ENCODE measurements around the gene CCDC83. TPM values are rescaled to one million over a fixed set of nuclear protein-coding genes. Genes with fewer than 3 reads are reported as not detected.
"Not testable (repeated sequence)": the region's sequence is repeated elsewhere in the genome, so short reads cannot be mapped to it uniquely, and the experiment has no call there.

Gene CCDC83
- total RNA-seq, 4 donors from 2014 or later, result 0.21 TPM; not detected in 3

GRCh38 chr11:85829172-85829571, 26.0 kb upstream of the CCDC83 start:
- H3K36me3 ChIP-seq, result no peaks in the 10 kb centered on the region
- intact Hi-C loops (cut with DNase I; ENCODE audit: low total_unique reads), result no loop called here
- H3K27ac ChIP-seq, result peak overlapping the region in 1 of 2 donors; percentile 80
- H3K27me3 ChIP-seq, result no peaks in the 10 kb centered on the region
- peaks cover 0 to 13% of the 10 kb centered on the region in 2 donors for H3K4me1 ChIP-seq
- no peaks in the 10 kb centered on the region for H3K9me3 ChIP-seq
- DNase-seq, result no peak
- H3K4me3 ChIP-seq, result no peak overlapping the region
- TF ChIP-seq POLR2A (IDR thresholded peaks at IDR 0.05) (no peak), CTCF (IDR thresholded peaks at IDR 0.05) (no peak)

DNA sequence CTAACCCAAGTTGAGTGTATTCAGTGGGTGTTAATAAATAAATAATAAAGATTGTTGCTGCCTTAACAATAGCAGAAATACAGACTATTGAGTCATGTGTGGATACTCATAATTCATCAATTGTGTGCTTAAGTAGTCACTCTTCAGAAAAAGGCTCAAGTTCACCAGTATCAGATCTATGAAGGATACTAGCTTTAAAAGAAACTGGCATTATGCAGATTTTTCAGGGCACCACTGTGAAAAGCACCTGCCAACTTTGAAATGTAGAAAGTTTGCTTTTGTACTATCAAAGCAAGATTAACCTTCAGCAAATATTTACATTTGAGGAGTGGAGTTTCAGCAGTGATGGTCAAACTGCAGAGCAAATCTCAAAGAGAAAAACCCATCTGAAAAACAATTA, 24.1 kb upstream of the CCDC83 start:
- Histone ChIP-seq H3K36me3 (no peaks in the 10 kb centered on the region), H3K27me3 (no peaks in the 10 kb centered on the region), H3K4me1 (peaks cover 0 to 13% of the 10 kb centered on the region in 2 donors), H3K4me3 (no peak overlapping the region), H3K27ac (no peak overlapping the region), H3K9me3 (peaks cover 0 to 7% of the 10 kb centered on the region in 2 donors)
- DNase-seq, result no peak
- TF ChIP-seq CTCF (IDR thresholded peaks at IDR 0.05) (no peak), POLR2A (IDR thresholded peaks at IDR 0.05) (no peak)
- intact Hi-C loops (cut with DNase I; ENCODE audit: low total_unique reads), result no loop called here

DNA sequence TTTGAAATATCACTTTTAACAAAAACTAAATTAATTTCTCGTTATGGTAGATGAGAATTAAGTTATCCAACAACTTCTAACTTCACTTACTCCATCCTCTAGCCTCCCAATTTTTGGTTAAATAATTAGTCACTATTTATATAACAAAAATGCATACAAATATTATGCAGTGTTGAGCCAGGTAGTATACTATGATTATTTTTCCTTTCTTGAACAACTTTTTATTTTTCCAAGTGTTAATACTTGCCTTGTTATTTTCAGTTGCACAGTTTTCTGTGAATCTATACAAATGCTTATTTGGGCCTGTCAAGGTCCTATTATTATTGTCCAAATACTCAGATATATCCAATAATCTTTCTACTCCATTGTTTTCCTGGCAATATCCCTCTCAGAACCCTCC, 19.9 kb upstream of the CCDC83 start:
- Histone ChIP-seq H3K27me3 (no peaks in the 10 kb centered on the region), H3K4me1 (no peaks in the 10 kb centered on the region), H3K36me3 (no peaks in the 10 kb centered on the region), H3K27ac (no peak overlapping the region), H3K4me3 (no peak overlapping the region), H3K9me3 (peaks cover 0 to 7% of the 10 kb centered on the region in 2 donors)
- intact Hi-C loops (cut with DNase I; ENCODE audit: low total_unique reads), result no loop called here
- no peak for TF ChIP-seq POLR2A (IDR thresholded peaks at IDR 0.05)
- no peak for DNase-seq

GRCh38 chr11:85835729-85836128, 19.5 kb upstream of the CCDC83 start:
- H3K27ac ChIP-seq, result no peak overlapping the region
- no peak for DNase-seq
- H3K27me3 ChIP-seq, result no peaks in the 10 kb centered on the region
- H3K4me1 ChIP-seq, result no peaks in the 10 kb centered on the region
- TF ChIP-seq CTCF (IDR thresholded peaks at IDR 0.05) (no peak), POLR2A (IDR thresholded peaks at IDR 0.05) (no peak)
- no peak overlapping the region for H3K4me3 ChIP-seq
- H3K9me3 ChIP-seq, result peaks cover 0 to 7% of the 10 kb centered on the region in 2 donors
- intact Hi-C loops (cut with DNase I; ENCODE audit: low total_unique reads), result no loop called here
- H3K36me3 ChIP-seq, result no peaks in the 10 kb centered on the region

DNA sequence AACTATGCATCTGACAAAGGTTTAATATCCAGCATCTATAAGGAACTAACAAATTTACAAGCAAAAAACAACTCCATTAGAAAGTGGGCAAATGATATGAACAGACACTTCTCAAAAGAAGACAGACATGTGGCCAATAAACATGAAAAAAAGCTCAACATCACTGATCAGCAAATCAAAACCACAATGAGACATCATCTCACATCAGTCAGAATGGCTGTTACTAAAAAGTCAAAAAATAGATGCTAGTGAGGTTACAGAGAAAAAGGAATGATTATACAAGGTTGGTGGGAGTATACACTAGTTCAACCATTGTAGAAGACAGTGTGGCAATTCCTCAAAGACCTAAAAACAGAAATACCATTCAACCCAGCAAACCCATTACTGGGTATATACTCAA, 14.3 kb upstream of the CCDC83 start:
- H3K36me3 ChIP-seq; H3K27me3 ChIP-seq; H3K27ac ChIP-seq; H3K4me1 ChIP-seq; intact Hi-C loops (cut with DNase I; ENCODE audit: low total_unique reads); H3K4me3 ChIP-seq; H3K9me3 ChIP-seq; DNase-seq: not testable (repeated sequence)

GRCh38 chr11:85843929-85844328, 11.3 kb upstream of the CCDC83 start:
- Histone ChIP-seq H3K36me3 (no peaks in the 10 kb centered on the region), H3K4me1 (no peaks in the 10 kb centered on the region), H3K27me3 (no peaks in the 10 kb centered on the region), H3K4me3 (no peak overlapping the region), H3K27ac (no peak overlapping the region), H3K9me3 (no peaks in the 10 kb centered on the region)
- DNase-seq, result no peak
- TF ChIP-seq POLR2A (IDR thresholded peaks at IDR 0.05), result no peak
- TF ChIP-seq CTCF (IDR thresholded peaks at IDR 0.05), result no peak
- intact Hi-C loops (cut with DNase I; ENCODE audit: low total_unique reads), result no loop called here

Data from uterus (tissue), 4 donors.